HG02943 (cell line): ENCODE data around the gene MLEC.
"Not testable (repeated sequence)": the region's sequence is repeated elsewhere in the genome, so short reads cannot be mapped to it uniquely, and the experiment has no call there.

ENCODE experiments used
- ATAC-seq: cut with Tn5 transposase; IDR thresholded peaks from one replicate; pipeline ENCODE4 v1.9.1; 2021; ENCODE audit warnings: mild to moderate bottlenecking, low read depth, moderate library complexity; ENCODE audit not compliant: unreplicated experiment

The MLEC gene

DNA sequence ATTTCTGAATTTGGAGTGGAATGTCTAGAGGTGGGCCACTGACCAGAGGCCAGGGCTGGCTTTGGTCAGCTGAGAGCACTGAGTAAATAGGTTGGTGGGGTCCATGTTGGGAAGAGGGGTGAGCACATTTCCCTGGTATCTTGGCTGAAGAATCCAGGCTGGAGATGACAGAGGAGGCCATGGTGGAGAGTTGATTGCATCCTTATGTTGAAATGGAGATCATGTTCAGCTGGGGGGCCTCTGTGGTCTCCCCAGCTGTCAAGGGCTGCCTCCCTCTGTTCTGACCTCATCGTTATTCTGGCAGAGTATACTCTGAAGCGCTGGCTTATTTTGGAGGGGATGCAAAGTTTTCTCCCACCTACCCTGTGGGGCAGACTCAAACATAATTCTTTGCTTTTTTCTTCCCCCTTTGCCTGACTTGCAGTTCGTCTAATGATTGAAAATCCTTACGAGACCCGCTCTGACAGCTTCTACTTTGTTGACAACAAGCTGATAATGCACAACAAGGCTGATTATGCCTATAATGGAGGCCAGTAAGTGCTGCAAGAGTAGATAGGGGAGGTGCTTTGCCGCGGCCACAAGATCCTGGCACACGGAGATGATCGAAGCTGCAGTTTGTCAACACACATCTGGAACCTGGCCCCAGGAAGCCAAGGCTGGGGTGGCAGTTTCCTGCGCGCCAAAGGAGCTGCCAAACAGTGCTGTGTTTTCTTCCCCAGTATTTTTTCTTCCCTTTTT, 32.7 kb downstream of the MLEC start:
- no peak for ATAC-seq

DNA sequence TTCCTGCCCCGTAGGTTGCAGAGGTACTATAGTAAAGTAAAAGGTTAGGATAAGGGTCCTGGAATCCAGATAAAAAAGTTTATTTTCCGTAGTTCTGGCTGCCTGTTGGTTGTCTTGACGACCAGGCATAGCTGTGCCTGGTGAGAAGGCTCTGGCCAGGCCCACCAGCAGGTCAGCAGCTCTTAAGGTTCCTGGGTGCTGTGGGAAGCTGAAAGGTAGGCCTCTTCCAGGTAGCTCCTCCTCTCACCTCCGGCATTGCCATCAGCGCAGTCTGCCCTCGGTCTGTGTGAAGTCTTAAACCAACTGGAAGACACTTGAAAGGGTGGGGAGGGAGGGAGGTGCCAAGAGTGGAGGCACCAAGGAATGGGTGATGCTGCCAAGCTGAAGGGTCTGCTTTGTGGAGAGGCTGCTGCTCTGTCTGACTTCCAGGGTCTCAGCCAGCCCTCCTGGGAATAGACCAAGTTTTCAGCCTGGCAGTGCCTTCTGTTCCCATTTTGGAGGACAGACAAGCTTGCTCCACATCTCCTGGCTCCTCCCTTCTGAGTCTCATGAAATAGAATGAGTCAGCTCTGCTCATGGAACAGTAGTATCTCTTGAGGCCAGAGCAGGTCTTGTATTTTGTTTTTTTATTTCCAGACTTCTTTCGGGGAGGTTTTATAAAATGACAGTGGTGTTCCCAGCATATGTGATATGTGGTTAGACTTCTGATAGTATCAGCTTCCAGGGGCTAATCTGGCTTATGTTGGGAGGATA, 33.5 kb downstream of the MLEC start:
- no peak for ATAC-seq

DNA sequence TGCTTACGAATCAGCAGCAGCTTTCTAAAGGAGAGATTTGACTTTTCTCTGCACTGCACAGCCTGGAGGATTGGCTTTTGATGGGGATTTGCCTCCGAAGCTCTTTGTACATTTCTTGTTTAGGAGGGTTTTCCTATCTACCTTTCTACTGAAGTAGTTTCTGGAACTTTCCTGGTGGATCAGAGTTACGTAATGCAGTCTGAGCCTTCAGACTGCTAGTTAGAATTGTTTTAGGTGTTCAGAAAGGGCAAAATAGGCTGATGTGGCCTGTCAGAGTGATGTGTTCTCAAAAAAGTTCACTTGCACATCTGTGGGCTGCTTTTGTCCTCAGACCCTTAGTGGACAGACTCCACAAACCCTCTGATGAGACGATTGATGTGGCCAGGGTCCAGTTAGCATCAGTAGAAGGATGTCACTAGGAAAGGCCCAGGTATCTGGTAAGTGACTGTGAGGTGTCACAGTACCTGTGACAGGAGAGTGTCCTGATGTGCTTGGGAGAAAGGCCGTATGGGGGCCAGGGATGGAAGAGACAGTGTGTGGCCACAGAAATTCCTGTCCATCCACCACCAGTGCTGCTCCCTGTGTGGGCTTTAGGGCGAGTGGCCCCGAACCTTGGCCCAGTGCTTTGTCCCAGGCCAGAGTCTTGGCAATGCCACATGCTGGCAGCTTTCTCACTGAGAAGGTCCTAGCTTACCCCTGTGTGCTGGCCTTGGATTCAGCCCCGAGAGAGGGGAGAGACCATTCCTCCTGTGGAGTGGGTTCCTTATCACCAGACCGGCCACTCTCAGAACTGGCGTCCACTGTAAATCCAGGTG, 34.2 kb downstream of the MLEC start:
- no peak for ATAC-seq

DNA sequence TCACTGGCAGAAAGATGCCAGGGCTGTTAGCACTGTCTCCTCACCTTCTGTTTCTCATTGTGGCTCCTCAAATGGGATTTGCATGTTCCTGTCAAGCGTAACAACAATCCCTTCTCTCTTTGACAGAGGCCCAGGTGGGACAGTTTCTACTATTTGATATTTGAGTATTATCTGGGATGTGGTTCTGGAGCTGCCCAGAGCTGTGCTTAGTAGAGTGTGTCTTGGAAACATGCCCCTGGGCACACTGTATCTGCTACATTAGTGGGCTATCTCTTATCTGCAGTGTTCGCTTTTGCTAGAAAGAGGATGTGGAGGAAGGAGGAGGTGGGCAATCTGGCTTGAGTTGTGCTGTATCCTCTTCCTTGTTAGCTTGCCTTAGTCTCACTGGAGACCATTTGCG, 34.9 kb downstream of the MLEC start:
- no peak for ATAC-seq

DNA sequence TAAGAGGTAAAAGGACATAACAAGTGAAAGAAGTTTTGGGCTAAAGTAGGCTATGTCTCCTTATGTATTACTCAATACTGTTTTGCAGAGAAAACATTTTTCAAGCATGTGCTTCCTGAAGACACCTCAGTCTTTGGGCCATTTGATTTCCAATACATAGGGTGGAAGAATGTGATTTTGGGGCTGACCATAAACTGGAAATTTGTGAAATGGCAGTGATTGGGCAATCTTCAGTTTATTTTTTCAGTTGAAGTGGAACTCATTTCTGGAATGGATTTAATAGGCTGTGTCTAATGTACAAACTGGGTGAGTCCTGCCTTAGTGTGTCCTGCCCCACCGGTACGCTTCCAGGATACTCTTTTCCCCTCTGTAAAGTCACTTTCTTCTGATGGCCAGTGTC, 35.8 kb downstream of the MLEC start:
- ATAC-seq, result no peak

DNA sequence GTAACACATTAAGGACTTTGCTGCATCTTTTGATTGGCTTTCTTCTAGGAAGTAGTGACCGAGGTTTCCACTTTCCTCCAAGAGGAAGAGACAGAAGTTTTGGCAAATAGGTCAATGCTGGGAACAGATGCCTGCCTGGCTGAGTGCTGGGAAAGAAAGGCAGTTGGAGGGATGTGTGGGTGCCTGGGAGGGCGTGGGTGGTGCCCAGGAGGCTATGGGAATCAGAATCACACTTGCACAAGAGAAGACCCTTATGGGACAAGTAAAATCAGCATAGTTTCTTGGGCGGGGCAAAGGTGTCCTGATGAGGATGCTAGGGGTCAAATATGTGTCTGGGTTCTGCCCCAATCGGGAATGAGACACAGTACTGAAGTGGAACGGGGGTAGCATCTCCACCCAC, 37.8 kb downstream of the MLEC start:
- ATAC-seq, result no peak

DNA sequence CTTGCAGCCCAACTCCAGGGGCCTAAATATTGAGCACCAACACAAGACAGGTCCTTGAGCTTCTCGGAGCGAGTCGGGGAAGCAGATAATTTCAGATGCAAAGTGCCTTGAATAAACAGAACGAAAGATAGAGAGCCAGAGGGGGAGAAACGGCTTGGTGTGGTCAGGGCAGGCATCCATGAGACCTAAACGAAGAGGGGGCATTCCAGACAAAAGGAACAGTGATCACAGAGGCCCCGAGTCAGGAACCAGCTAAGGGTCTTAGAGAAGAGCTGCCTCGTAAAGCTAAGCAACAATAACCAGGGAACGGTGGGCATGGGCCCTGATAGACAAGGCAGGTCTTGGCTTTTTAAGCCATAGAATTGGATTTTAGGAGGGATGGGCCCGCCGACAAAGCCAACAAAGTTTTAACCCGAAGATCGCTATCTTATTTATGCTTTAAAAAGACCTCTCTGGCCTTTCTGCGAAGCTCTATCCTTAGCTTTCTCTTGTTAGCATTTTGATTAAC, 38.3 kb downstream of the MLEC start:
- peak; percentile 5 for ATAC-seq

DNA sequence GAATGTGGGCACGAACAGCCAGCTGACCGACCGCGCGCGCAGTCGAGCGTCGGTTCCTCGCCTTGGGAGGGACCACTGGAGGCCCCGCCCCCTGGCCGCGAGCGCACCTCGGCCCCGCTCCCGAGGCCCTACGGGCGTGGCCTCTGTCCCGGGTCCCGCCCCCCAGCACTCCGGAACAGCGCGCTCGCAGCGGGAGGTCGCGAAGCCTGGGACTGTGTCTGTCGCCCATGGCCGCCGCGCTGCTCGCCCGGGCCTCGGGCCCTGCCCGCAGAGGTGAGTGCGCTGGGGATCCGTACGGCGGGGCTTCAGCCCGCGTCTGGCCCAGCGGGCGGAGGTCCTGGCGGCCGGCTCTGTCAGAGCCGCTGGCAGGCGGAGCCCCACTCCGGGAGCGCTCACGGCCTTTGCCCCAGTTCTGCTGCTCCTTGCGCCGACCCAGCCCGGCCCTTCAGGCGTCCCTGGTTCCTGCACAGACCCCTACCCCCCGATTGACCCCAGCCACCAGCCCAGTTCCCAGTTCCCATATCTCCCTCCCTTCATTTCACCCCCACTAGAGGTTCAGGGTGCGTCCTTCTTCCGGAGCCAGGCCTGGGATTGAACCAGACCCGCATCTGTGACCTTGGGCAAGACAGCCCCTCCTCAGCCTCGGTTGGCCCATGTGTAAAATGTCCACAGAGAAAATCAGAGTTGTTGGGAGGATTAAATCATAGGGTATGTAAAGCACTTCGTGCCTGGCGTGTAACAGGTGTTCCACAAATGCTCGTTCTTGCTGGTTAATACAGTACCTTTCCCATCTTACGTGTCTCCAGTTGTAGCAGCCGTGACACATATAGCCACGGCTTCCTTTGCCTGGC, 38.9 kb downstream of the MLEC start, which contains the start of gene ACADS:
Gene ACADS, plus strand, starts transcription at position 168 of the 851 bp plus-strand sequence. Its CDS starts 60 bp downstream, at position 228.
- peak; percentile 78 for ATAC-seq

DNA sequence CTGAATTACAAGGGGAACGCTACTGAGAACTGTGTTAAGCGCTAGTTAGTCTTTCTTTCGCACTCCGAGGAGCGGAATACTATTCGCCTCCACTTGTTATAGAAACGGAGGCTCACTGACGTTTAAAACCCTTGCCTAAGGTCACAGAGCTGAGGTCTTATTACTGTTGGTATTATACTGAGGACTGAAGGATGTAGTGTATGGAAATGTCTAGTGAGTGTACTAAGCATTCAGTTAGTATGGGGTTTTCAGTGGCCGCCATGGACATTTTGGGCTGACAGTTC, 39.5 kb downstream of the MLEC start:
- no peak for ATAC-seq

DNA sequence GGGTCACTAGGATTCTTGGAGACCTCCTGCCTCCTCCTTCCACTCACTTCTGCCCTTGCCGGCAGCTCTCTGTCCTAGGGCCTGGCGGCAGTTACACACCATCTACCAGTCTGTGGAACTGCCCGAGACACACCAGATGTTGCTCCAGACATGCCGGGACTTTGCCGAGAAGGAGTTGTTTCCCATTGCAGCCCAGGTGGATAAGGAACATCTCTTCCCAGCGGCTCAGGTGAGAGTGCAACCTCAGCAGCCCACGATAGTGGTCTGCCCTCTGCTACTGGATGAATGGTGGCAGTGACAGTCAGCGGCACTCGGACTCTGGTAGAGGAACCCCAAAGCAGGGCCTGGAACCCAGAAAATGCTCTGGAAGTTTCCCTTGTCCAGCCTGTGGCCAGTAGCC, 40.0 kb downstream of the MLEC start:
- no peak for ATAC-seq

DNA sequence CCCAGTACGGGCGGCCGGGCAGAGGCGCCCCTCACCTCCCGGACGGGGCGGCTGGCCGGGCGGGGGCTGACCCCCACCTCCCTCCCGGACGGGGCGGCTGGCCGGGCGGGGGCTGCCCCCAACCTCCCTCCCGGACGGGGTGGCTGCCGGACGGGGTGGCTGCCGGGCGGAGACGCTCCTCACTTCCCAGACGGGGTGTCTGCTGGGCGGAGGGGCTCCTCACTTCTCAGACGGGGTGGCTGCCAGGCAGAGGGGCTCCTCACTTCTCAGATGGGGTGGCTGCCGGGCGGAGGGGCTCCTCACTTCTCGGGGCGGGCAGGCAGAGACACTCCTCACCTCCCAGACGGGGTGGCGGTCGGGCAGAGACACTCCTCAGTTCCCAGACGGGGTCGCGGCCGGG, 45.2 kb downstream of the MLEC start:
- ATAC-seq, result not testable (repeated sequence)

DNA sequence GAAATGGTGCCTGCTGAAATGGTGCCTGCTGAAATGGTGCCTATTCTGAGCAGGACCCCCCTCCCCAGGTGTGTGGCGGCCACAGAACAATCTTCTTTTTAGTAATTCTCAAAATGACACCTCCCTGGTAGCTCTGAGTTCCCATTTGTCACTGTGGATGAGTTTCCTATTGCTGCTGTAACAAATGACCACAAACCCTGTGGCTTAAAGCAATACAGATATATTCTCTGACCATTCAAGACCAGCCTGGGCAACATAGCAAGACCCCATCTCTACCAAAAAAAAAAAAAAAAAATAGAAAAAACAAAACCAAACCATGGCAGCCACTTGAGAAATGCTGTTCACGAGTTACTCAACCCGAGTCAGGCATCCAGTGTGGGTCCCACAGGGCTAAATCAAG, 46.6 kb downstream of the MLEC start:
- ATAC-seq, result no peak

DNA sequence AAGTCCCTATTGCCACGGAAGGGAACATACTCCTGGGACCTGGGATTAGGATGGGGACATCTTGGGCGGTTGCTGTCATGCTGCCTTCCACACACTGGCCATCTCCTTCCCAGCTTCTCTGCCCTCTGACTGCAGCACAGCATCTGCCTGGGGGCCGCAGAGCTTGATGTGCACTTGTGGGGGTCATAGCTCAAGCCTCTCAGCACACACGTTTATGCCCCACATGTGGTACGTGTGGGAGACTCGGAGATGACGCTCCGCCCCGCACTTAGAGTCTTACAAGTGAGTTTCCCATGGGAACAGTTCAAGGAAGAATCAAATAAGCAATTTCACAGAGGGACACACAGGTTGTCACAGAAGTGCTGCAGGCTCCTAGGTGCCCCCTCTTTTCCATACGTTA, 47.3 kb downstream of the MLEC start:
- no peak for ATAC-seq

DNA sequence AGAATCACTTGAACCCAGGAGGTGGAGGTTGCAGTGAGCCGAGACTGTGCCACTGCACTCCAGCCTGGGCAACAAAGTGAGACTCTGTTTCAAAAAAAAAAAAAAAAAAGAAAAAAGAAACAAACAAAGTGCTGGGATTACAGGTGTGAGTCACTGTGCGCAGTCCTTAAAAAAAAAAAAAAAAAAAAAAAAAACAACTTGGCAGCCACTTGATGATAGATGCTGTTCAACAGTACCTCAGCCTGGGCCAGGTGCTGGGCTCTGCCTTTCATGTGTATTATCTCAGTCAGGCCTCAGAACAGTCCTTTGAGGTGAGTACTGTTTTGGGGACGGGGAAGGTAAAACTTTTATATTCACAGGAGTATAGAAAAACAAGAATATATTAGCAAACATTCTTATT, 48.2 kb downstream of the MLEC start:
- ATAC-seq, result no peak

DNA sequence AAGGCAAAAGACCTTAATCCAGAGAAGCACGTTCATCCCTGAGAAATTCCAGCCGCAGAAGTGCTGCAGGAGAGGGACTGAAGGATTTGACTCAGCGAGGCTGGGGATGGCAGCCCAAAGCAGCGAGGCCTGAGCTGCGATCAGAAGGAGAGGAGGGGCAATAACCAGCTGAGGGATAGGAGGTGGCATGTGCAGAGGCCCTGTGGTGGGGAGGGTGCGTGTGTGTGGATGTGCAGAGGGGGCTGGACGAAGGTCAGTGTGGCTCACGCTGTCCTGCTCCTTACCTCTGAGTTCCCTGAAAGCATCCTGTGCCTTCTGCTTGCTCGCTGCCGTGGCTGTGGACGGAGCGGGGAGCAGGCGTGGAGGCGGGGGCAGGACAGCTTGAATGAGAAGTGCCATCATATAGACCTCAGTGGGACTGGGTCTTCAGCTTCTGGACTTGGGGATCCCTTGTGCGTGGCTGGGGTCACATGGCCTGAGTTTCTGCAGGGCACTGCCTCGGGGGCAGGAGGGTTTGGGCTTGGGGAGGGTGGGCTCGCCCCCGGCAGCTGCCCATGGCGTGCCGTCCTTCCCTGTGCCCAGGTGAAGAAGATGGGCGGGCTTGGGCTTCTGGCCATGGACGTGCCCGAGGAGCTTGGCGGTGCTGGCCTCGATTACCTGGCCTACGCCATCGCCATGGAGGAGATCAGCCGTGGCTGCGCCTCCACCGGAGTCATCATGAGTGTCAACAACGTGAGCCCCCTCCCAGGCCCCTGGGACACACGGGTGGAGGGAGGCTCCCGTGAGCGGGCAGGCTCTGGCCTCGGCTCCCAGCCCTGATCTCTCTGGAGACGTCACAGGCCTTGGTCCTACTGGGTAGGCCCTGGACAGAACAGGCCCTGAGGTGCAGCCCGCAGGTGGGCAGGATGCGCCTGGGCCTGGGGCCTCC, 49.7 kb downstream of the MLEC start:
- ATAC-seq, result no peak

DNA sequence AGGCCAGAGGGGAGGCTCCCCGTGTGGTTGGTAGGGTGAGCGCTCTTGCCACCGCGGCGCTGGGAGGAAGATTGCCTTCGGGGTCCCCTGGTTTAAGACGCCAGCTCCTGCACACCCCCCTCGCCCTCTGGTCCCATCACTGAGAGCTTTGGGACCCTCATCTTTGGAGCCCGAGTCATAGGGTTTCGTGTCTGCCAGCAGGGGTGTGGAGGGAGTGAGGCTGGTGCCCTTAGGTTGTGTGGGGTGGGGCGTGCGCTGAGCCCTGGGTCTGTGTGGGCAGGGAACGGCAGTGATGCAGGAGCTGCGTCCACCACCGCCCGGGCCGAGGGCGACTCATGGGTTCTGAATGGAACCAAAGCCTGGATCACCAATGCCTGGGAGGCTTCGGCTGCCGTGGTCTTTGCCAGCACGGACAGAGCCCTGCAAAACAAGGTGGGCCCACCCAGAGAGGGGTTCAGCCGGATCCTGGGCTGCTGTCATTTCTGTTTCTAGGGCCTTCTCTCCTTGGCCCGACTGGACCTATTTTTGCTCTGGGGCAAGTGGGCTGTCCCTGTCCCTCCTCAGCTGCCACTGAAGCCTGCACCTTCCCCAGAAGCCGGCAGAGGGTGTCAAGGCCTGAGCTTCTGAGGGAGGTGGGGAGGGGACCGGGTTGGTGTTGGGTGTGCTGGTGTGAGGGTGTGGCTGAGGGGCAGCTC, 50.8 kb downstream of the MLEC start:
- no peak for ATAC-seq

DNA sequence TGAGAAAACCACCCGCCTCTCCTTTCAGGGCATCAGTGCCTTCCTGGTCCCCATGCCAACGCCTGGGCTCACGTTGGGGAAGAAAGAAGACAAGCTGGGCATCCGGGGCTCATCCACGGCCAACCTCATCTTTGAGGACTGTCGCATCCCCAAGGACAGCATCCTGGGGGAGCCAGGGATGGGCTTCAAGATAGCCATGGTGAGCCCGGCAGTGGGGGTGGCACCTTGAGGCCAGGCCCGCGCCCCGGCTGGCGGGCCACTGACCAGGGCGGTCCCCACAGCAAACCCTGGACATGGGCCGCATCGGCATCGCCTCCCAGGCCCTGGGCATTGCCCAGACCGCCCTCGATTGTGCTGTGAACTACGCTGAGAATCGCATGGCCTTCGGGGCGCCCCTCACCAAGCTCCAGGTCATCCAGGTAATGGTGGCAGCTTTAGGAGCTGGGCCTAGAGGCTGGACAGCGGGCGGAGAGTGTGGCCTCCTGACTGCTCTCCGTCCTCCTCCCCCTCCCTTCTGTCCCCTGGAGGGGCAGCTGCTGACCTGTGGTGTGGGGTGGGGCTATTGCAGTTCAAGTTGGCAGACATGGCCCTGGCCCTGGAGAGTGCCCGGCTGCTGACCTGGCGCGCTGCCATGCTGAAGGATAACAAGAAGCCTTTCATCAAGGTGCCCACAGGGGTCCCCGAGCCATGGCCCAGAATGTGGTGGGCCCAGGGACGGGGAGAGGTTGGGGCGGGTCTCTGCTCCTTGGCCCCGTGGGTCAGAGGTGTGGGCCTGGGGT, 51.5 kb downstream of the MLEC start:
- ATAC-seq, result no peak
